ENCODE data around the gene ABCA13.

Gene ABCA13

GRCh38 chr7:48658138-48658537, 486.9 kb downstream of the ABCA13 start:
- DNase-seq: no peak

GRCh38 chr7:48660306-48660870, 489.1 kb downstream of the ABCA13 start:
- no peak for DNase-seq

GRCh38 chr7:48664241-48664640, 493.0 kb downstream of the ABCA13 start:
- no peak for DNase-seq

GRCh38 chr7:48665353-48666135, 494.3 kb downstream of the ABCA13 start:
- no peak for DNase-seq

GRCh38 chr7:48667407-48667806, 496.1 kb downstream of the ABCA13 start:
- DNase-seq: no peak

- DNase-seq: no peak
Observed at GRCh38 chr7:48671656-48672055, 500.4 kb downstream of the ABCA13 start.

GRCh38 chr7:48681006-48681405, 509.7 kb downstream of the ABCA13 start:
- DNase-seq: no peak

GRCh38 chr7:48691788-48692187, 520.5 kb downstream of the ABCA13 start:
- no peak for DNase-seq
